ENCODE measurements around the gene MBD4.

The MBD4 gene

GRCh38 chr3:129475863-129476262, 36.1 kb upstream of the MBD4 start:
- Histone ChIP-seq H3K4me3 (ENCODE audit: low read length) (no peak overlapping the region), H3K36me3 (ENCODE audit: insufficient read depth, low read length) (peaks cover 55% of the 10 kb centered on the region), H3K27me3 (ENCODE audit: insufficient read depth, low read length) (no peaks in the 10 kb centered on the region), H2AFZ (ENCODE audit: low read depth, low read length) (no peak overlapping the region), H3K4me1 (ENCODE audit: insufficient read depth, low read length) (peaks cover 4% of the 10 kb centered on the region), H3K9me3 (ENCODE audit: low read length) (no peaks in the 10 kb centered on the region)

GRCh38 chr3:129474984-129475804, 35.4 kb upstream of the MBD4 start:
- Histone ChIP-seq H3K36me3 (ENCODE audit: insufficient read depth, low read length) (peaks cover 51% of the 10 kb centered on the region), H3K9me3 (ENCODE audit: low read length) (no peaks in the 10 kb centered on the region), H3K27me3 (ENCODE audit: insufficient read depth, low read length) (no peaks in the 10 kb centered on the region), H3K4me3 (ENCODE audit: low read length) (no peak overlapping the region), H2AFZ (ENCODE audit: low read depth, low read length) (no peak overlapping the region), H3K4me1 (ENCODE audit: insufficient read depth, low read length) (no peaks in the 10 kb centered on the region)

GRCh38 chr3:129473769-129474152, 34.0 kb upstream of the MBD4 start:
- Histone ChIP-seq H3K9me3 (ENCODE audit: low read length) (no peaks in the 10 kb centered on the region), H3K4me3 (ENCODE audit: low read length) (no peak overlapping the region), H3K4me1 (ENCODE audit: insufficient read depth, low read length) (no peaks in the 10 kb centered on the region), H3K36me3 (ENCODE audit: insufficient read depth, low read length) (peaks cover 50% of the 10 kb centered on the region), H2AFZ (ENCODE audit: low read depth, low read length) (no peak overlapping the region), H3K27me3 (ENCODE audit: insufficient read depth, low read length) (no peaks in the 10 kb centered on the region)

GRCh38 chr3:129473067-129473768, 33.5 kb upstream of the MBD4 start:
- Histone ChIP-seq H3K4me1 (ENCODE audit: insufficient read depth, low read length) (no peaks in the 10 kb centered on the region), H3K27me3 (ENCODE audit: insufficient read depth, low read length) (no peaks in the 10 kb centered on the region), H3K36me3 (ENCODE audit: insufficient read depth, low read length) (peaks cover 44% of the 10 kb centered on the region), H3K4me3 (ENCODE audit: low read length) (no peak overlapping the region), H3K9me3 (ENCODE audit: low read length) (no peaks in the 10 kb centered on the region), H2AFZ (ENCODE audit: low read depth, low read length) (no peak overlapping the region)

- Histone ChIP-seq H3K36me3 (ENCODE audit: insufficient read depth, low read length) (peaks cover 28% of the 10 kb centered on the region), H3K4me1 (ENCODE audit: insufficient read depth, low read length) (no peaks in the 10 kb centered on the region), H3K27me3 (ENCODE audit: insufficient read depth, low read length) (no peaks in the 10 kb centered on the region)
Observed at GRCh38 chr3:129470861-129471260, 31.1 kb upstream of the MBD4 start.

GRCh38 chr3:129469026-129469425, 29.3 kb upstream of the MBD4 start:
- no peak overlapping the region for H3K4me3 ChIP-seq (ENCODE audit: low read length)
- H3K36me3 ChIP-seq (ENCODE audit: insufficient read depth, low read length), result peaks cover 33% of the 10 kb centered on the region
- no peaks in the 10 kb centered on the region for H3K9me3 ChIP-seq (ENCODE audit: low read length)
- H3K27me3 ChIP-seq (ENCODE audit: insufficient read depth, low read length), result no peaks in the 10 kb centered on the region
- H2AFZ ChIP-seq (ENCODE audit: low read depth, low read length), result no peak overlapping the region
- H3K4me1 ChIP-seq (ENCODE audit: insufficient read depth, low read length), result no peaks in the 10 kb centered on the region

More at GRCh38 chr3:129470861-129471260, 31.1 kb upstream of the MBD4 start:
- Histone ChIP-seq H3K4me3 (ENCODE audit: low read length) (no peak overlapping the region), H2AFZ (ENCODE audit: low read depth, low read length) (no peak overlapping the region), H3K9me3 (ENCODE audit: low read length) (no peaks in the 10 kb centered on the region)

GRCh38 chr3:129467932-129468331, 28.2 kb upstream of the MBD4 start:
- H3K36me3 ChIP-seq (ENCODE audit: insufficient read depth, low read length), result peaks cover 39% of the 10 kb centered on the region
- H2AFZ ChIP-seq (ENCODE audit: low read depth, low read length), result no peak overlapping the region
- no peak overlapping the region for H3K4me3 ChIP-seq (ENCODE audit: low read length)
- H3K4me1 ChIP-seq (ENCODE audit: insufficient read depth, low read length), result peaks cover 3% of the 10 kb centered on the region
- H3K27me3 ChIP-seq (ENCODE audit: insufficient read depth, low read length), result no peaks in the 10 kb centered on the region
- H3K9me3 ChIP-seq (ENCODE audit: low read length), result no peaks in the 10 kb centered on the region

- Histone ChIP-seq H3K9me3 (ENCODE audit: low read length) (no peaks in the 10 kb centered on the region), H3K27me3 (ENCODE audit: insufficient read depth, low read length) (no peaks in the 10 kb centered on the region), H2AFZ (ENCODE audit: low read depth, low read length) (no peak overlapping the region), H3K4me3 (ENCODE audit: low read length) (no peak overlapping the region), H3K4me1 (ENCODE audit: insufficient read depth, low read length) (peaks cover 3% of the 10 kb centered on the region), H3K36me3 (ENCODE audit: insufficient read depth, low read length) (peaks cover 25% of the 10 kb centered on the region)
Observed at GRCh38 chr3:129463716-129464115, 24.0 kb upstream of the MBD4 start.

- Histone ChIP-seq H3K36me3 (ENCODE audit: insufficient read depth, low read length) (peaks cover 29% of the 10 kb centered on the region), H3K27me3 (ENCODE audit: insufficient read depth, low read length) (no peaks in the 10 kb centered on the region), H3K4me3 (ENCODE audit: low read length) (no peak overlapping the region), H3K9me3 (ENCODE audit: low read length) (no peaks in the 10 kb centered on the region), H3K4me1 (ENCODE audit: insufficient read depth, low read length) (peaks cover 3% of the 10 kb centered on the region), H2AFZ (ENCODE audit: low read depth, low read length) (no peak overlapping the region)
Observed at GRCh38 chr3:129463094-129463493, 23.3 kb upstream of the MBD4 start.

- Histone ChIP-seq H3K9me3 (ENCODE audit: low read length) (no peaks in the 10 kb centered on the region), H3K36me3 (ENCODE audit: insufficient read depth, low read length) (peaks cover 28% of the 10 kb centered on the region), H3K27me3 (ENCODE audit: insufficient read depth, low read length) (no peaks in the 10 kb centered on the region), H2AFZ (ENCODE audit: low read depth, low read length) (no peak overlapping the region), H3K4me3 (ENCODE audit: low read length) (no peak overlapping the region), H3K4me1 (ENCODE audit: insufficient read depth, low read length) (peaks cover 3% of the 10 kb centered on the region)
Observed at GRCh38 chr3:129462361-129462968, 22.7 kb upstream of the MBD4 start.

GRCh38 chr3:129461461-129462146, 21.9 kb upstream of the MBD4 start:
- H3K9me3 ChIP-seq (ENCODE audit: low read length), result no peaks in the 10 kb centered on the region
- H2AFZ ChIP-seq (ENCODE audit: low read depth, low read length), result no peak overlapping the region
- no peaks in the 10 kb centered on the region for H3K27me3 ChIP-seq (ENCODE audit: insufficient read depth, low read length)
- peaks cover 32% of the 10 kb centered on the region for H3K36me3 ChIP-seq (ENCODE audit: insufficient read depth, low read length)
- peaks cover 3% of the 10 kb centered on the region for H3K4me1 ChIP-seq (ENCODE audit: insufficient read depth, low read length)
- no peak overlapping the region for H3K4me3 ChIP-seq (ENCODE audit: low read length)

- peaks cover 3% of the 10 kb centered on the region for H3K4me1 ChIP-seq (ENCODE audit: insufficient read depth, low read length)
- no peaks in the 10 kb centered on the region for H3K27me3 ChIP-seq (ENCODE audit: insufficient read depth, low read length)
- no peak overlapping the region for H2AFZ ChIP-seq (ENCODE audit: low read depth, low read length)
- no peak overlapping the region for H3K4me3 ChIP-seq (ENCODE audit: low read length)
- H3K9me3 ChIP-seq (ENCODE audit: low read length), result no peaks in the 10 kb centered on the region
- peaks cover 32% of the 10 kb centered on the region for H3K36me3 ChIP-seq (ENCODE audit: insufficient read depth, low read length)
Observed at GRCh38 chr3:129461022-129461421, 21.3 kb upstream of the MBD4 start.

GRCh38 chr3:129460572-129460971, 20.8 kb upstream of the MBD4 start:
- Histone ChIP-seq H3K4me3 (ENCODE audit: low read length) (no peak overlapping the region), H3K36me3 (ENCODE audit: insufficient read depth, low read length) (peaks cover 32% of the 10 kb centered on the region), H3K9me3 (ENCODE audit: low read length) (no peaks in the 10 kb centered on the region), H3K27me3 (ENCODE audit: insufficient read depth, low read length) (no peaks in the 10 kb centered on the region), H2AFZ (ENCODE audit: low read depth, low read length) (no peak overlapping the region), H3K4me1 (ENCODE audit: insufficient read depth, low read length) (peaks cover 3% of the 10 kb centered on the region)

Data from neuron (in vitro differentiated cells).